AG10803 (cell line): Measurements from ENCODE around the gene CRACR2A.

ENCODE experiments used
- DNase-seq: peaks from one replicate; pipeline ENCODE4 v3.0.0; 2010; ENCODE audit warnings: low read depth
- H3K4me3 ChIP-seq: 2 replicates; pipeline ENCODE4 v1.5.1; 2011; ENCODE audit warnings: mild to moderate bottlenecking, low read length, control low read depth
- CTCF ChIP-seq: conservative IDR thresholded peaks from 2 replicates; pipeline ENCODE4 v1.5.1; 2011; ENCODE audit warnings: mild to moderate bottlenecking, low read length, control low read depth, inconsistent platforms

Gene CRACR2A

DNA sequence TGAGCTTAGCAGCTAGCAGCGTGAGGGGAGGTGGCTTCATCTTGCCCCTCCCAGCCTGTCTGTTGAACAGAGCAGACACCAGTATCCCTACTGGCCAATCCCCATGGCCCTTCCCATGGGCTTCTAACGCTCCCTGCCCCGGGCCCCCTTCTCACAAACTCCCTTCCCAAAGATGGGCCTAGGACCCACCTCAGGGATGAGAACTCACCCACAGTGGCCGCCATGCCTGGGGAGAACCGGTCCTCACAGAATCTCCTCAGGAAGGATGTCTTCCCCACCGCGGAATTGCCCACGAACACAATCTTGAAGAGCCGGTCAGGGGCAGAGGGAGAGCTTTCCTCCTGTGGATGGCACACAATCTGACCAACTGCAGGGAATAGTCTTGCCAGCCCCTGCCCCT is 119.5 kb downstream of the CRACR2A start:
- no peak overlapping the region for H3K4me3 ChIP-seq
- DNase-seq: no peak
- TF ChIP-seq CTCF: no peak

DNA sequence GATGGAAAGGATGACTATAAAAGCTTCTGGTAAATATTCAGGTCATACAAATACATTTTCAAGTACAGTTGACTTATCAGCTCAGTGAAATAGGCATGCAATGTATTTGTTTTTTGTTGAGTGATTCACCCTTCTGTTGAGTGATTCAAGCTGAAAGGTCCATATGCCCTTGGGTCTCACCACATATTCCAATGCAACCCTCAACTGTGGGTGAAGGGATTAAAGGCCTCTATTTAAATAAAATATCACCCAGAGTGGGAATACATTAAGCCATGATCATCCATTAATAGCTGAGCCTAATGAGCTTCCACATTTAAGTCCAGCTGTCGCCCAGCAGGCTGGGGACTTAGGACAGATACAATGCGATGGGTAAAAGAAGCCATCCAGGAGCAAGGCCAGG is 120.2 kb downstream of the CRACR2A start:
- TF ChIP-seq CTCF: no peak
- DNase-seq: peak; percentile 7
- H3K4me3 ChIP-seq: no peak overlapping the region

DNA sequence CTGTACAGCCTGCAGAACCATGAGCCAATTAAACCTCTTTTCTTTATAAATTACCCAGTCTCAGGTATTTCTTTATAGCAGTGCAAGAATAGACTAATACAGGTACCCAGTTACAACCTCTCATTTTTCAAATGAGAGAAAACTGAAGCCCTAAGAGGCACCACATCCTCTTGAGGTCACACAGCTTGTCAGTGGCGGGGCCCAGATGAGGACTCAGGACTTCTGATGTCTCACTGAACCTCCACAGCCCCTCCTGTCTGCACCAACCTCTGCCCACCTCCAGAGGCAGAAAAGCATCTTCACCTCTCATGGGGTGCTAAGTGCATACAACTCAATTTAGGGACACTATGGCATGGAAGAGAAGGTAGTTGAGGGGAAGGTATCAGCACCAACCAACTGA is 120.7 kb downstream of the CRACR2A start:
- DNase-seq: no peak
- no peak for TF ChIP-seq CTCF
- H3K4me3 ChIP-seq: no peak overlapping the region

DNA sequence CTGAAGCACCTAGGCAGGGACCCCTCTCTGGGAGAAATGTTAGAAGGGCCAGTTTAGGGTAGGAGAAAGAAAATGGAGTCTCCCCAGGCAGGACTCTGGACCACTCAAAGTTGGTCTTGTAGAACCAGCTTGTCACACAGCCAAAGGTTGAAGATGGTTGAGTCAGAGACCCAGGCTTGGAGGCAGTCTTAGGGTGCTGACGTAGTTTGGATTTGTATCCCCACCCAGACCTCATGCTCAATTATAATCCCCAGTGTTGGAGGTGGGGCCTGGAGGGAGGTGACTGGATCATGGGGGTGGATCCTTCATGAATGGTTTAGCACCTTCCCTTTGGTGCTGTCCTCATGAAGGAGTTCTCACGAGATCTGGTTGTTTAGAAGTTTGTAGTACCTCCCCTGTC is 121.2 kb downstream of the CRACR2A start:
- TF ChIP-seq CTCF: no peak
- DNase-seq: no peak
- H3K4me3 ChIP-seq: no peak overlapping the region

DNA sequence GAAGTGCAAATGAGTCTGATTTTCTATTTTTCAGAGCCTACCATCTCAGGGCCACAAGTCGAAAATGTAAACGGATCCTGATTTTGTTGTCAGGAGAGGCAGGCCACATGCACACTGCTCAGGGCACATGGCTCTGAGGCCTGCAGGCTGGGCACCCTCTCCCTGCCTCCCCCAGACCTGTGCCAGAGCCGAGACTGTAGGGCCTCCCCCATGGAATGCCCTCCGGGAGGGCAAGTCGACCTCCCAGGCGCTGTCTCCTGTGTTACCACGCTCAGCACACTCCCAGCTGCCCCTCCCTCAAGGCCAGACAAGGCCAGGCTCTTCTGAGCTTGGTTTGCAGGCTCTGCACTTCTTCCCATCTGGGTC is 121.7 kb downstream of the CRACR2A start:
- DNase-seq: no peak
- TF ChIP-seq CTCF: no peak
- H3K4me3 ChIP-seq: no peak overlapping the region

GRCh38 chr12:3630621-3631271 is 122.2 kb downstream of the CRACR2A start:
- no peak for DNase-seq
- no peak for TF ChIP-seq CTCF
- no peak overlapping the region for H3K4me3 ChIP-seq

DNA sequence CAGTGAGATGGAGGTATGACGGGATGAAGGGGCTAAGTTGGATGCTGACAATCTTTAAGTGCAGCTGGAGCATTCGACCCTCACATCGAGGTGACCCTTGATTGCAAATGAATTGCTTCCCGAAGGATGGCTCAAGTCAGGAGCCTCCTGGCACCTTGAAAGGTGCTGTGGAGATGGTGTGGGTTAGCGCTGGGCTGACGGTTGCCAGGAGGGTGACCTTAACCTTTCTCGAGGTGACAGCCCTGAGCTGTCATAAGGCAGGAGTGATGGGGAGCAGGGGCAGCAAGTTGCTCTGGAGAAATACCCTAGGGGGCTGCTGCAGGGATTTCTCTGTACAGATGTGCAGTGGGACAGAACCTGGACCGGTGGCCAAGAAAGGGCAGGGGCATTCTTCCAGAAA is 122.8 kb downstream of the CRACR2A start:
- no peak for TF ChIP-seq CTCF
- DNase-seq: no peak
- H3K4me3 ChIP-seq: no peak overlapping the region
